Stimulated activated CD8-positive, alpha-beta memory T cell treated with anti-CD3 and anti-CD28 coated beads, Interleukin-4, amount 100 ng/mL, for 48 hours (primary cell): ENCODE results near the gene TPPP2.

Source experiments
- DNase-seq: peaks from one replicate; pipeline ENCODE4 v3.0.0-alpha.2; 2020

TPPP2 gene

GRCh38 chr14:21059842-21060613, 30.0 kb downstream of the TPPP2 start:
- DNase-seq: no peak

GRCh38 chr14:21060614-21061346, 30.8 kb downstream of the TPPP2 start:
- DNase-seq: no peak

DNA sequence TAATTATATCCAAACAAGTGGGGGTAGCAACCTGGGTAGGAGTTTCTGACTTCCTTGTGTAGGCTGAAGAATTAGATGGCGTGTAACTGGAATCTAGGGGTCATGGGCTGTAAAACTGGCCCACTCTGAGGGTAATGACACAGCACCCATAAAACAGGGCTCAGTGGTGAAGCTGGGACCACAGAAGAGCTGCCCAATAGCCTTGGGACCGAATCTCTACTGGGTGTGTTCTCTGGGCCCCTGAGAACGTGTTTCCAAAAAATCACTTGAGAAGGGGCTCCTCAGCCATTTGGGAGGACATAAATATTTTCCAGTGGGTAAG, 31.3 kb downstream of the TPPP2 start:
- no peak for DNase-seq

GRCh38 chr14:21063479-21063878, 33.5 kb downstream of the TPPP2 start:
- DNase-seq: no peak

DNA sequence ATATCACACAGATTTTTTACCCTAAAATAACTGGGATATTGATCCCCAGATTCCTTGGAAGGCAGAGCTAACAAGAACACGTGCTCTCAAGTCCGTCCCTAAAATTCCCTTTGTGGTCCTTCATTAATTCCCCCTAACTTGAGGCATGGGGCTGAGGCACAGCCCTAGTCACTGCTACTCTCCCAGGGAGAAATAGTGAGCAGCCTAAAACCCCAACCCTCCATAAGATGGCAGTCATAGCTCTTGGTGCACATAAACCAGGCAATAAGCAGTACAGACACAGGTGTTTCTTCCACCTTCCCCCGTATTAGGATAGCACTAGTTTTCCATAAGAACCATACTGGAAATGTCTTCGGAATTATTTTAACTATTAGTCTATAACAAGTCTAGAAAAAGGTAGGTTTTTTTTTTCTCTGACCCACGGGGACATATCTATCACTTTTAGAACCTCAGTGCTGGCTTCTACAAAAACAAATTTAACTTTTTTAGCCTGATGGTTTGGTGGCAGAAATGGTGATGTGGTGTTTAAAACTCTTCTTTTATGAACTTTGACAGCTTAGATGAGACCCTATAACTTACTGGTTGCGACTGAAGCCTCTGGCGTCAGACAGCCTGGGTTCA, 37.0 kb downstream of the TPPP2 start:
- no peak for DNase-seq

GRCh38 chr14:21068521-21069387, 38.7 kb downstream of the TPPP2 start:
- peak; percentile 61 for DNase-seq

GRCh38 chr14:21069388-21070082, 39.5 kb downstream of the TPPP2 start:
- DNase-seq: no peak

DNA sequence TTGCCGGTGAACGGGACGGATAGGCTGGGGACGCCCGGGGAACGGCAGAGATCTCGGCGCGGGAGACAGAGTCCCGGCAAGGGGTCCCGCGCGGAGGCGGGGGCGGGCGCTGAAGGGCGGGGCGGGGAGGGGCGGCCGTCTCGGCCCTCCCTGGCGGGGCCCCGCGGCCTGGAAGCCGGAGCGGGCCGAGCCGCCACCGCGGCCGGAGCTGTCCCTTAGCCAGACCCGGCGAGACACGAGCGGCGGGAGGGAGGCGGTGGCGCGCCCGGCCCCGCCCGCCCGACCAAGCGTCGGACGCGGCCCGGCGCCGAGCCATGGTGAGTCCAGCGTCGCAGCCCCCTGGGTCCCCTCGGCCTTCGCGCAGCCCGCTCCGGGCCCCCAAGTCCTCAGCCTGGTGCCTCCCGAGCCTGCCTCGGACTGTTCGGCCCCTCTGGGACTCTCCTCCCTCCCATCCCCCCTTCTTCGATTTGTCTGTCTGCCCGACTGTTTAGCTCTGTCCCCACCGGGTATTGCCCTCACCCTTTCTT, 40.1 kb downstream of the TPPP2 start, which contains the start of gene ARHGEF40:
TSS of gene ARHGEF40 (plus strand) at position 222 of the 527 bp plus-strand sequence. CDS start at position 315, 93 bp downstream.
- DNase-seq: peak; percentile 49

- no peak for DNase-seq
Measured at GRCh38 chr14:21070610-21071224, 40.7 kb downstream of the TPPP2 start.

DNA sequence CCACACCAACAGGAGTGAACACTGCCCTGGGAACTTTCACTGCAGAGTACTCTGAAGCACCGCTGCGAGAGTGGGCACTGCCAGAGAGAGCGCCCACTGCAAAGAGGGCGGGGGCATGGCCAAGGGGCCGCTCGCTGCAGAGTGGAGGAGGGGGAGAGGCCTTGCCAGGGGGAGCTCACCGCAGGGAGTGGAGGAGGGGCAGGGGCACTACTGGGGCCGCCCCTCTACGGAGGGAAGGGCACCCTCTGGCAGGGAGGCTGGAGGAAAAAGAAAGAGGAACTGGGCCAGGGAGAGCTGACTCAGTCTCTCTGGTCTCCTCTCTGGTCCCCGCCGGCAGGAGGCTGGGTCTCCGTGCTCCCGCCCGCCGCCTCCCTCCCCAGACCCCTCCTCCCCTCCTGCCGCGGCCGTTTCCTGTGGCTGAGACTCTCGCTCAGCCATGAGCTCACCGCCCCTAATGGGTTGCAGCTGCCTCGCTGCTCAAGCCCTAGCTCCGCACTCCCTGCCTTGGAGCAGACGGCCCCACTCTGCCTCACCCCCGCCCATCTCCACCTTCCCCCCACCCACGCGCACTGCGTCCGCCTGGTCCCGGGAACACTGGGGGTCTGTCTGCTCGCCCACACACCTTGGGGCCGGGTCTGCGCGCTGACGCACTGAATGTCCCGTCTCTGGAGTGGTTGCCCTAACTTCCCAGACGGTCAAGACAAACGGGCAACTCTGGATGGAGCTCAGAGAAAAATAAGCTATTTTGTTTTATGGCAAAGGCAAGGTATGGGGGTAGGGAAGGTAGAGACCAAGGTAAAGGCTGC, 41.4 kb downstream of the TPPP2 start:
- DNase-seq: peak; percentile 67

DNA sequence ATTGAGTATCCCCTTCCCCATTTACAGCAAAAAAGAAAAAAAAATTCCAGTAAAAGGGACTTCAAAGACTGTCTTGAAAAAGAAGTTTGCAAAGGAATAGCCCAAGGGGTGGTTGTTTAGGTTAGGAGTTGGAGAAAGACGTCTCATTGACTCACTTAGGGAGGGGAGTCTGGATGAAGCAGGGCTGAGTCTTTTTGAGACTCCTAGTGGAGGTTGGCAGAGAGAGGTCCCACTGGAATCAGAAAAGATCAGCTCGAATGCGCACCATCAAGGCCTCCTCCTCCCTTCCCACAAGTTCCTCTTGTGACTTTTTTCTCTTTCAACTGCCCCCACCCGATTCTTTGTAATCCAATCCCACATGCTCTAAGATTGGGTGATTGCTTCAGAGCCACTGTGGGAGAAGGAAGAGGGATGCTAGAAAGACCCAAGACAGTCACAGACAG, 42.0 kb downstream of the TPPP2 start:
- DNase-seq: no peak

DNA sequence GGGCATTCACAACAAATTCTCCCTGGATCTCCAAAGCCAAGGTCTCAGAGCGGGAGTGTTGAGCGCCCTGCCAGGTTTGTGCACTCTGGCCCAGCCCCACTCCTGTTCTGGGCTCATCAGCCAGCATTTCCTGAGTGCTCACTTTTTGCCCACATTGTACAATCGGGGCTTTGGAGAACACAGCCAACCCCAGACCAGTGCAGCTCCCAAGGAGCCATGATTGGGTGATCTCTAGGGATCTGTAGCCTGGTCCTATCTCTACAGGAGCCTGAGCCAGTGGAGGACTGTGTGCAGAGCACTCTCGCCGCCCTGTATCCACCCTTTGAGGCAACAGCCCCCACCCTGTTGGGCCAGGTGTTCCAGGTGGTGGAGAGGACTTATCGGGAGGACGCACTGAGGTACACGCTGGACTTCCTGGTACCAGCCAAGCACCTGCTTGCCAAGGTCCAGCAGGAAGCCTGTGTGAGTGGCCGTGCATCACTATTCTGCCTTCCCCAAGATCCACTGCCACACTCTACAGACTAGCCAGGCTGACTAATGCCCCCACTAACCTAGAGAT, 42.8 kb downstream of the TPPP2 start:
- DNase-seq: no peak

DNA sequence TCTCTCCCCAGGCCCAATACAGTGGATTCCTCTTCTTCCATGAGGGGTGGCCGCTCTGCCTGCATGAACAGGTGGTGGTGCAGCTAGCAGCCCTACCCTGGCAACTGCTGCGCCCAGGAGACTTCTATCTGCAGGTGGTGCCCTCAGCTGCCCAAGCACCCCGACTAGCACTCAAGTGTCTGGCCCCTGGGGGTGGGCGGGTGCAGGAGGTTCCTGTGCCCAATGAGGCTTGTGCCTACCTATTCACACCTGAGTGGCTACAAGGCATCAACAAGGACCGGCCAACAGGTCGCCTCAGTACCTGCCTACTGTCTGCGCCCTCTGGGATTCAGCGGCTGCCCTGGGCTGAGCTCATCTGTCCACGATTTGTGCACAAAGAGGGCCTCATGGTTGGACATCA, 43.9 kb downstream of the TPPP2 start:
- no peak for DNase-seq

DNA sequence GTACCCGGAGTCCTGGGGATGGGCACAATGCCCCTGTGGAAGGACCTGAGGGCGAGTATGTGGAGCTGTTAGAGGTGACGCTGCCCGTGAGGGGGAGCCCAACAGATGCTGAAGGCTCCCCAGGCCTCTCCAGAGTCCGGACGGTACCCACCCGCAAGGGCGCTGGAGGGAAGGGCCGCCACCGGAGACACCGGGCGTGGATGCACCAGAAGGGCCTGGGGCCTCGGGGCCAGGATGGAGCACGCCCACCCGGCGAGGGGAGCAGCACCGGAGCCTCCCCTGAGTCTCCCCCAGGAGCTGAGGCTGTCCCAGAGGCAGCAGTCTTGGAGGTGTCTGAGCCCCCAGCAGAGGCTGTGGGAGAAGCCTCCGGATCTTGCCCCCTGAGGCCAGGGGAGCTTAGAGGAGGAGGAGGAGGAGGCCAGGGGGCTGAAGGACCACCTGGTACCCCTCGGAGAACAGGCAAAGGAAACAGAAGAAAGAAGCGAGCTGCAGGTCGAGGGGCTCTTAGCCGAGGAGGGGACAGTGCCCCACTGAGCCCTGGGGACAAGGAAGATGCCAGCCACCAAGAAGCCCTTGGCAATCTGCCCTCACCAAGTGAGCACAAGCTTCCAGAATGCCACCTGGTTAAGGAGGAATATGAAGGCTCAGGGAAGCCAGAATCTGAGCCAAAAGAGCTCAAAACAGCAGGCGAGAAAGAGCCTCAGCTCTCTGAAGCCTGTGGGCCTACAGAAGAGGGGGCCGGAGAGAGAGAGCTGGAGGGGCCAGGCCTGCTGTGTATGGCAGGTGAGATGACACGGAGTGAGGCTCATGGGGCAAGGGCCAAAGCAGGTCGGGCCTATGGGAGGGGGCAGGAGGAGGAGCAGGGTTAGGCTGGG, 44.6 kb downstream of the TPPP2 start:
- no peak for DNase-seq

DNA sequence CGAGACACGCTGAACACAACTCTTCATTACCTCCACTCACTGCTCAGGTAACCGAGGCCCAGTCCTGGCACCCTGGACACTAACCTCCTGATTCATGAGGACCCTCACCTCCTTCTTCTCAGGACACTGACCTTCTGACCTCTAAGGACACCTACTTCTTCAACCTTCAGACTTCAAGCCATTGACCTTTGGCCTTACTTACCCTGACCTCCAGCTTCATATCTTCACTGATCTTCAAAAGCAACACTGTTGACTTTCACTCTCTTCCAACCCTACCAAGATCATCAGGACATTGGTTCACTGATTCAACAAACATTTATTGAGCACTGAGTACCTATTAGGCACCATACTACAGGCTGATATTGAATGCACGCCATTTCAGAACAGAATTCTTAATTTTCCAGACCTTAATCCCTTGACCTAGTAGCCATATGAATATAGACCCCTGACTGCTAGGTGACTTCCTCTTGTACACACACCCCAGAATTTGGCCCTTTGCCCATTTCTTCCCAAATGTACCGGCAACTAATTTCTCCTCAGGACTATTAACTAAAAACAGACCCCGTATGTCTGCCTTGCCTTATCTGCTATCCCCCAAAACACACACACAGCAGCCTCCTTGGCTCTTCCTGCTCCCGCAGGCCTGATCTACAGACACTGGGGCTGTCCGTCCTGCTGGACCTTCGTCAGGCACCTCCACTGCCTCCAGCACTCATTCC, 45.9 kb downstream of the TPPP2 start:
- DNase-seq: no peak

DNA sequence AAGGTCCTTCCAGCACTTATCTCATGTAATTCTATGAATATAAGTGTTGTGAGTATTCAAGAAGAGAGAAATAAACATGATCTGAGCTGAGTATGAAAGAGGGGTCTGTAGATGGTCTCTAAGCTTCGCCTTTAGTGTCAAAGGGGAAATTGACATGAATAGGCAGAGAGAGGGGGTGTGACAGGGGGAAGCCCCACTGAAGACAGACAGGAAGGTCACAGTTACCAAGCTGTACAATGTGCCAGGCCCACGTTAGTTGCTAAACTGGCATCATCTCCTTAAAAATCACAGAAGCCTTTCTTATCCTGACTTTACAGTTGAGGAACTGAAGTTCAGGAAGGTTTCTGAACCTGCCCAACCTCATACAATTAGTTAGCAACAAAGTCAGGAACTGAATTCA, 47.7 kb downstream of the TPPP2 start:
- DNase-seq: no peak

GRCh38 chr14:21078287-21078686, 48.3 kb downstream of the TPPP2 start:
- DNase-seq: no peak

DNA sequence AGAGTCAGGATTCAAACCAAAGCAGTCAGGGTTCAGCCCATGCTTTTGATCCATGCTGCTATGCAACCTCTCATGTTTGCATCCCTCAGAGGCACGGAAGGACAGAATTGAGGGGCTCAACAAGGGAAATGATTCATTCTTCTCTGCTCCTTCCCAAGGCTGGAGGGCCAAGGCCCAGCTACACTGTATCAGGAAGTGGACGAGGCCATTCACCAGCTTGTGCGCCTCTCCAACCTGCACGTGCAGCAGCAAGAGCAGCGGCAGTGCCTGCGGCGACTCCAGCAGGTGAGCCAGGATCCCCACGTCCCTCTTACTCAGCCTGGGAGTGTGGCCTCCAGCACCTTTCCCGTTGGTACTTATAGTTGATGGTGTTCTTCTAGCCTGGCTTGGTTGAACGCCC, 48.7 kb downstream of the TPPP2 start:
- no peak for DNase-seq
